Adrenal gland (tissue), 12 donors: ENCODE results near the gene JAKMIP2. TPM values are rescaled to one million over a fixed set of nuclear protein-coding genes. Genes with fewer than 3 reads are reported as not detected.

ENCODE experiments used
- DNase-seq, 7 donors: peaks; one replicate each; pipeline ENCODE4 v3.0.0-alpha.2; 2019 to 2020
- H3K27ac ChIP-seq, 5 donors: fragments of 200-600 bp; sonication (generic) in 4 of 5; 1 replicate in 3 of 5; 2 replicates in 2 of 5; pipeline versions ENCODE4 v1.5.1 to v1.8.0; 2016 to 2020; ENCODE audit warnings: mild to moderate bottlenecking in 1 of 5
- H3K27me3 ChIP-seq: fragments of 200-600 bp; 2 replicates; pipeline ENCODE4 v1.8.0; 2021
- H3K36me3 ChIP-seq, 2 donors: fragments of 200-600 bp; replicated peaks in 1 of 2; 1 replicate in 1 of 2; 2 replicates in 1 of 2; pipeline versions ENCODE4 v1.5.1 to v1.8.0; 2018 to 2022
- H3K4me1 ChIP-seq, 2 donors: fragments of 200-600 bp; replicated peaks in 1 of 2; 1 replicate in 1 of 2; 2 replicates in 1 of 2; pipeline versions ENCODE4 v1.5.1 to v1.8.0; 2018 to 2021
- H3K4me3 ChIP-seq, 4 donors: fragments of 200-600 bp; sonication (generic) in 3 of 4; one replicate each; pipeline ENCODE4 v1.5.1; 2016 to 2018
- H3K9me3 ChIP-seq, 3 donors: fragments of 200-600 bp; sonication (generic) in 1 of 3; replicated peaks in 1 of 3; 1 replicate in 2 of 3; 2 replicates in 1 of 3; pipeline versions ENCODE4 v1.5.1 to v1.8.0; 2016 to 2021
- POLR2A ChIP-seq, 2 donors: fragments of 450-650 bp; IDR thresholded peaks; one replicate each; pipeline ENCODE4 v1.6.1; 2017; ENCODE audit warnings: antibody characterized with exemption in 2 of 2, mild to moderate bottlenecking in 2 of 2, moderate library complexity in 1 of 2
- WGBS, 4 donors: extraction: QIAGEN DNeasy Blood & Tissue Kit in 2 of 4; methylation state at CpG; one replicate each; pipeline versions ENCODE4 v1.1.5 to v1.1.7; 2013 to 2017; 5-methylcytosine and 5-hydroxymethylcytosine counted together
- intact Hi-C, 2 donors: fragments of 100-400 bp; cut with DNase I; formaldehyde crosslinking; loops; one replicate each; pipeline versions ENCODE4 v1.14.1 to v1.15.0; 2022 to 2023
- polyA plus RNA-seq, 3 donors: library from polyadenylated mRNA; stranded (reverse); fragments of 200-250 nt in 2 of 3; fragments of 350-450 nt in 1 of 3; fragmentation: Illumina TruSeq in 1 of 3; extraction: RNeasy Lipid Tissue Mini Kit (QIAGEN cat#74804) in 1 of 3; gene quantifications; one replicate each; pipeline ENCODE4 v1.2.3, GENCODE V29; 2013 to 2014
- total RNA-seq, 9 donors: library from RNA; depleted of rRNA in 4 of 9; stranded (reverse); fragments of >200 nt in 4 of 9; fragments of 120-200 nt in 1 of 9; fragmentation: NEBNext Ultra II Directional in 1 of 9; extraction: Animal tissue kit (Norgen Biotek cat#: 25700) in 1 of 9; gene quantifications; one replicate each; pipeline versions ENCODE4 v1.1.0 to v1.2.4, GENCODE V29; 2013 to 2023
- TF ChIP-seq, protein P1 (sequence below), 6 experiments: fragments of 450-650 bp in 4 of 6; fragments of 200-600 bp in 2 of 6; sonication (generic) in 1 of 6; IDR thresholded peaks; 1 replicate in 5 of 6; 2 replicates in 1 of 6; pipeline versions ENCODE4 v1.5.1 to v1.8.0; 2016 to 2021; ENCODE audit warnings: antibody characterized with exemption in 6 of 6, mild to moderate bottlenecking in 2 of 6, moderate library complexity in 1 of 6
- donor health status: healthy with polysubstance abuse.
- donor health status: Bipolar disorder and iron deficiency.
- donor health status: DM: yes; HTN: yes; CAD: no.
- donor health status: DM: no; HTN: no; CAD: no.
- donor health status: DM: no; HTN: no; CAD: no.
- donor health status: DM: yes; HTN: yes; CAD: no.

The JAKMIP2 gene
- total and polyA plus RNA-seq, 12 donors = 0.71 to 56.8 (median 4.0) TPM

DNA sequence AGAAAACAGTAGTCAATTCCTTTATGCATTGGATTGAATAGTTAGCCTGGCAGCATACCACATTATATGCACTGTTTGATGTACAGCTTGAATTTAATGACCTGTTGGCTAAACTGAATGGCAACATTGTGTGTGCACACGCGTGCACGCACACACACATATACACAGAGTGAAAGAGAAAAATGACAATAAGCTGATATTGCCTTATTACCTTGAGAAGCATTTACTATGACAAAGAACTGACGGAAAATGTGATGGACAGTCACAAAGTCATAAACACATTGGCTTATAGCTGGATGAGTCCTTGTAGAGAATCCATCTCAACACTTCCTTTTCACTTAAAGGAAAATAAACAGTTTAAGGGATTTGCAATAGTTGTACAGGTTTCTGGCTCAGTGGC is 15.5 kb downstream of the JAKMIP2 start:
- WGBS, 4 donors = 92 to 98% (median 96%) methylated on average over 4 of the region's 4 CpGs
- Histone ChIP-seq H3K27me3 (no peaks in the 10 kb centered on the region), H3K9me3 (no peaks in the 10 kb centered on the region), H3K4me1 (no peaks in the 10 kb centered on the region), H3K27ac (no peak overlapping the region), H3K4me3 (no peak overlapping the region), H3K36me3 (no peaks in the 10 kb centered on the region)
- no peak for DNase-seq
- TF ChIP-seq, protein P1, sequence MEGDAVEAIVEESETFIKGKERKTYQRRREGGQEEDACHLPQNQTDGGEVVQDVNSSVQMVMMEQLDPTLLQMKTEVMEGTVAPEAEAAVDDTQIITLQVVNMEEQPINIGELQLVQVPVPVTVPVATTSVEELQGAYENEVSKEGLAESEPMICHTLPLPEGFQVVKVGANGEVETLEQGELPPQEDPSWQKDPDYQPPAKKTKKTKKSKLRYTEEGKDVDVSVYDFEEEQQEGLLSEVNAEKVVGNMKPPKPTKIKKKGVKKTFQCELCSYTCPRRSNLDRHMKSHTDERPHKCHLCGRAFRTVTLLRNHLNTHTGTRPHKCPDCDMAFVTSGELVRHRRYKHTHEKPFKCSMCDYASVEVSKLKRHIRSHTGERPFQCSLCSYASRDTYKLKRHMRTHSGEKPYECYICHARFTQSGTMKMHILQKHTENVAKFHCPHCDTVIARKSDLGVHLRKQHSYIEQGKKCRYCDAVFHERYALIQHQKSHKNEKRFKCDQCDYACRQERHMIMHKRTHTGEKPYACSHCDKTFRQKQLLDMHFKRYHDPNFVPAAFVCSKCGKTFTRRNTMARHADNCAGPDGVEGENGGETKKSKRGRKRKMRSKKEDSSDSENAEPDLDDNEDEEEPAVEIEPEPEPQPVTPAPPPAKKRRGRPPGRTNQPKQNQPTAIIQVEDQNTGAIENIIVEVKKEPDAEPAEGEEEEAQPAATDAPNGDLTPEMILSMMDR (IDR thresholded peaks at IDR 0.05) = no peak
- TF ChIP-seq POLR2A (IDR thresholded peaks at IDR 0.05) = no peak
- intact Hi-C loops = no loop called here

DNA sequence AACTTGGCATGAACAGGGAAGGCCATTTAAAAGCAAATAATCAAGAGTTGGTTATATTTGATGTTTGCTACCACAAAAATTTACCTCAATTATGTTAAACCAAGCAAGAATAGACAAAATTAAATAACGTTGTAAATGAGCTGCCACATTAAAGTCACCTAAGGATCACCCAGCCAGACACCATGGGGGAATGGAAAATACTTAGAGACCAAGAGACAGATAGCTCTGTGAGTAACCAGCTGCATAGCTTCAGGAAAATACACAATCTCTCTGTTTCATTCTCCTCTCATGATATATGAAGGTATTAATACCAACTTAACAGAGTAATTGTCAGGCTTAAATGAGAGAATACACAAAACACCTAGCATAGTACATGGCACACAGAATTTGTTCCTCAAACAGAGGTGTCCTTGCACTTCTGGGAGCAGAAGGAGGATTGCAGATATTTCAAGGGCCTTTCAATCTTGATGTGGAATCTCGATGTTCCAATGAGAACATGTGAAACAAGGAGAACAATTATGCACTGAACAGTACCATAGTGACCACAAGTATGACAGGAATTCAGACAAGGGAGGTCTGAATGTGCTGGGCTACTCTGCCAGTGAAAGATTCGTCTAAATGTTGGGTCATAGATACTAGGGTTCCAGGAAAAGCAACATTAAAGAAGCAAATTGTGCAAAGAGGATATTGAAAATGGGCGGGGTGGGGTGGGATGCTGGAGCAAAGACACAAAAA is 18.6 kb downstream of the JAKMIP2 start:
- no peaks in the 10 kb centered on the region for H3K27me3 ChIP-seq
- TF ChIP-seq, protein P1 (IDR thresholded peaks at IDR 0.05) = no peak
- no peak for TF ChIP-seq POLR2A (IDR thresholded peaks at IDR 0.05)
- no peaks in the 10 kb centered on the region for H3K9me3 ChIP-seq
- WGBS, 4 donors = 72 to 78% (median 74%) methylated on average over 4 of the region's 4 CpGs
- no peaks in the 10 kb centered on the region for H3K4me1 ChIP-seq
- intact Hi-C loops = no loop called here
- DNase-seq = no peak
- no peak overlapping the region for H3K4me3 ChIP-seq
- no peak overlapping the region for H3K27ac ChIP-seq
- no peaks in the 10 kb centered on the region for H3K36me3 ChIP-seq

DNA sequence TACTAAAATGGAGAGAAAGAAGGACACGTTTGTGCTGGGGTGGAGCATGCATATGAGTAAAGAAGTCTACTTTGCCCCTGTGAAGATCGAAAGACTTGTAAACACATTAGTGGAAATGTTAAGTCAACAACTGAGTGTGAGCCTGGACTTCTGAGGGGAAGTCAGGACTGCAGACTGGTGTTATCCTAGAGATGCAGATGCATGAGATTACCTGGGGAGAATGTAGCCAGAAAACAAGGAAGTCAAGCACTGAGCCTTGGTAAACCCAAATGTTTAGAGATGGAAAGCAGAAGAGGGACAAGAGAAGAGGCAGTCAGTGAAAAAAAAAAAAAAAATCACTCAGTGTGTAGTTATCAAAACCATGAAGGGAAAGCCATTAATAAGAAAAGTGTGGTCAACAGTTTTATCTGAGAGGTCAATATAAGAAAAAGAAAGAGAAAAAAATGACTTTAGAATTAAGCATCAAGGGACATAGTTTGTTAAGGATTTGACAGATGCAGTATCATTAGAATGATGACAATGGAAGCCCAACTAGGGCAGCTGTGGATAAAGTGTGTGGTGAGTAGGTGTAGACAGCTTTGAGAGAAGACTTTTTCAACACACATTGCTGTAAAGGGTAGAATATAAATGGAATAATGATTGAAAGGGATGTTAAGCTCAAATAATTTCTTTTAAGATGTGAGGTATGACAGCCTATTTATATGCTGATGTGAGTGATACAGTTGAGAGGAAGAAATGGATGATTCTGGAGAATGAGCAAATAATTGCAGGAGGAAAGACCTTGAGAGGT is 22.2 kb downstream of the JAKMIP2 start:
- intact Hi-C loops = no loop called here
- Histone ChIP-seq H3K4me3 (no peak overlapping the region), H3K27me3 (no peaks in the 10 kb centered on the region)

DNA sequence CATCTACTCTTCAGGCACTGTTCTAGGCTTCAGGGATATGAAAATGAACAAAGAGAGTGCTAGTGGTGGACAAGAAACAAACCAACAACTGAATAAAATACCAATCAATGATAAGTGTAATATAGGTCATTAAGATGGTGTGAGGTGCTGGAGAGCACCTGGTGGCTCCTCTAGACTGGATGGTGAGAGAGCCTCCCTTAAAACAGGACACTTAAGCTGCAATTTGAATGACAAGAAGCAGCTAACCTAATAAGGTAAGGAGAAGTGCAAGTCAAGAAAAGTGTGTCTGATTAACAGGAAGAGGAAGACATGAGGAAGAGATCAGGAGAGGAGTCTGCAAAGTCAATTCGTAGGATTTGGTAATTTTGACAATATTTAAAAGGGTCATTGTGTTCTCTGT is 23.1 kb downstream of the JAKMIP2 start:
- Histone ChIP-seq H3K36me3 (no peaks in the 10 kb centered on the region), H3K27ac (no peak overlapping the region), H3K9me3 (no peaks in the 10 kb centered on the region), H3K4me3 (no peak overlapping the region), H3K4me1 (no peaks in the 10 kb centered on the region), H3K27me3 (no peaks in the 10 kb centered on the region)
- TF ChIP-seq POLR2A (IDR thresholded peaks at IDR 0.05) = no peak
- TF ChIP-seq, protein P1 (IDR thresholded peaks at IDR 0.05) = no peak
- intact Hi-C loops = no loop called here
- no peak for DNase-seq
- 76 to 86% (median 81%) methylated on average over 1 of the region's 1 CpG for WGBS, 4 donors

More for the DNA sequence above, 22.2 kb downstream of the JAKMIP2 start:
- WGBS, 4 donors = 42 to 58% (median 51%) methylated on average over 2 of the region's 2 CpGs
- DNase-seq = no peak
- TF ChIP-seq, protein P1 (IDR thresholded peaks at IDR 0.05) = no peak
- TF ChIP-seq POLR2A (IDR thresholded peaks at IDR 0.05) = no peak
- Histone ChIP-seq H3K9me3 (no peaks in the 10 kb centered on the region), H3K27ac (no peak overlapping the region), H3K36me3 (no peaks in the 10 kb centered on the region), H3K4me1 (no peaks in the 10 kb centered on the region)
